Measurements from ENCODE around the gene OXLD1.
"Not testable (repeated sequence)": the region's sequence is repeated elsewhere in the genome, so short reads cannot be mapped to it uniquely, and the experiment has no call there.

OXLD1 gene

GRCh38 chr17:81683584-81684441 is 17.4 kb upstream of the OXLD1 start, which contains the start of the genes ARL16 and HGS:
Gene ARL16, minus strand, starts transcription at chr17:81683797. Its CDS starts 44 bp downstream, at chr17:81683753.
Gene HGS, plus strand, starts transcription at chr17:81684011. Its CDS starts 56 bp downstream, at chr17:81684067.
- FAIRE-seq, result peak; percentile 92
- DNase-seq (ENCODE audit: insufficient read length, low spot score), result peak; percentile 99

GRCh38 chr17:81683208-81683583 is 16.8 kb upstream of the OXLD1 start:
- FAIRE-seq (no peak), DNase-seq (ENCODE audit: insufficient read length, low spot score) (no peak)

GRCh38 chr17:81682565-81683207 is 16.3 kb upstream of the OXLD1 start:
- DNase-seq (ENCODE audit: insufficient read length, low spot score) (no peak), FAIRE-seq (no peak)

- FAIRE-seq (no peak), DNase-seq (ENCODE audit: insufficient read length, low spot score) (no peak)
Measured at GRCh38 chr17:81681672-81682071, 15.3 kb upstream of the OXLD1 start.

- FAIRE-seq, result no peak
- no peak for DNase-seq (ENCODE audit: insufficient read length, low spot score)
Measured at GRCh38 chr17:81680150-81680549, 13.7 kb upstream of the OXLD1 start.

GRCh38 chr17:81676906-81677305 is 10.5 kb upstream of the OXLD1 start:
- FAIRE-seq, result no peak
- DNase-seq (ENCODE audit: insufficient read length, low spot score), result no peak

GRCh38 chr17:81675515-81676221 is 9.3 kb upstream of the OXLD1 start:
- not testable (repeated sequence) for DNase-seq (ENCODE audit: insufficient read length, low spot score); FAIRE-seq

- FAIRE-seq (no peak), DNase-seq (ENCODE audit: insufficient read length, low spot score) (no peak)
Measured at GRCh38 chr17:81673561-81674258, 7.3 kb upstream of the OXLD1 start.

- no peak for DNase-seq (ENCODE audit: insufficient read length, low spot score)
- no peak for FAIRE-seq
Measured at GRCh38 chr17:81672954-81673353, 6.5 kb upstream of the OXLD1 start.

GRCh38 chr17:81672504-81672903 is 6.1 kb upstream of the OXLD1 start:
- no peak for FAIRE-seq
- DNase-seq (ENCODE audit: insufficient read length, low spot score), result no peak

GRCh38 chr17:81667754-81668153 is 1.3 kb upstream of the OXLD1 start:
- no peak for DNase-seq (ENCODE audit: insufficient read length, low spot score)

GRCh38 chr17:81666092-81666341 is 388 bp downstream of the OXLD1 start:
- no peak for DNase-seq (ENCODE audit: insufficient read length, low spot score)
- no peak for FAIRE-seq

More at GRCh38 chr17:81667754-81668153, 1.3 kb upstream of the OXLD1 start:
- no peak for FAIRE-seq

- DNase-seq (ENCODE audit: insufficient read length, low spot score) (no peak), FAIRE-seq (no peak)
Measured at GRCh38 chr17:81665205-81666091, 957 bp downstream of the OXLD1 start.

GRCh38 chr17:81664051-81664470 is 2.3 kb downstream of the OXLD1 start:
- DNase-seq (ENCODE audit: insufficient read length, low spot score) (no peak), FAIRE-seq (no peak)

- FAIRE-seq, result no peak
- no peak for DNase-seq (ENCODE audit: insufficient read length, low spot score)
Measured at GRCh38 chr17:81662002-81662401, 4.4 kb downstream of the OXLD1 start.

- no peak for DNase-seq (ENCODE audit: insufficient read length, low spot score)
- FAIRE-seq, result no peak
Measured at GRCh38 chr17:81660441-81660840, 6.0 kb downstream of the OXLD1 start.

- FAIRE-seq (no peak), DNase-seq (ENCODE audit: insufficient read length, low spot score) (no peak)
Measured at GRCh38 chr17:81659038-81659437, 7.4 kb downstream of the OXLD1 start.

GRCh38 chr17:81656835-81657234 is 9.6 kb downstream of the OXLD1 start:
- FAIRE-seq (no peak), DNase-seq (ENCODE audit: insufficient read length, low spot score) (no peak)

- DNase-seq (ENCODE audit: insufficient read length, low spot score) (no peak), FAIRE-seq (no peak)
Measured at GRCh38 chr17:81656118-81656743, 10.2 kb downstream of the OXLD1 start, which contains the start of gene PDE6G. Gene PDE6G, minus strand, starts transcription at chr17:81656542. Its CDS starts 3,237 bp downstream, at chr17:81653305.

All from HTR-8/SVneo (cell line).